ENCODE results near the gene TDRD15.
"Not testable (repeated sequence)": the region's sequence is repeated elsewhere in the genome, so short reads cannot be mapped to it uniquely, and the experiment has no call there.

TDRD15 gene

DNA sequence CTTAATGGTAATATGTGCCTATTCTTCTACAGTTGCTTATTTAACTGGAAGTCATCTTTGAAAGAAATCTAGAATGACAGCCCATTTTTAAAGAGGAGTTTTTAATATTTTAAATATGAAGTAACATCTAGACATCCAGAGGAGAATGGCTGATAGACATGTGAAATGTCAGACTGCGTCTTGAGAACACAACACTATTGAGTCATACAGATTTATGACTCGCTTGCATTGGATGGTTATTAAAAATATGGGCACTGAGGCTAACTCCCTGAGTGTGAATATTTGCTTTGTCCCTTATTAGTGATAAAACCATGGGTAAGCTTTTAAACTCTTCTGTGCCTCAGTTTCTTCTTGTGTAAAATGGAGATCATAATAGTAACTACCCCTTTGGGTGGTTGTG is 22.9 kb downstream of the TDRD15 start:
- DNase-seq (ENCODE audit: low read depth, low spot score), result no peak

DNA sequence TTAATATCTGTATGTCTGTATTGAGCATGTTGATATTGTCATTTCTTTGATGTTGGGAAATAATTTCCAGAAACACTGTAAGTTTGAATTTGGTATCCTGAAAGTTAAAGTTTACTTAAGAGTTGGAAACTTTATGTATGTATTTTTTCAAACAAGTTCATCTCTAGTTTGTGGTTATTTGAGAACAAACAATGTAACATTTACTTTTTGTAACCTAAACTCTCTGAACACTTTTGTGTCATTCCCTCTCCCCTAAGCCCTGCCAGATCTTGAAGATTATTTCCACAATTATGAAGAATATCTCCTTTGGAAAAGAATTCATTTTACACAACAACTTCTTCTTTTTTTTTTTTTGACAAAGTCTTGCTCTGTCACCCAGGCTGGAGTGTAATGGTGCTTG is 24.9 kb downstream of the TDRD15 start:
- DNase-seq (ENCODE audit: low read depth, low spot score), result no peak

DNA sequence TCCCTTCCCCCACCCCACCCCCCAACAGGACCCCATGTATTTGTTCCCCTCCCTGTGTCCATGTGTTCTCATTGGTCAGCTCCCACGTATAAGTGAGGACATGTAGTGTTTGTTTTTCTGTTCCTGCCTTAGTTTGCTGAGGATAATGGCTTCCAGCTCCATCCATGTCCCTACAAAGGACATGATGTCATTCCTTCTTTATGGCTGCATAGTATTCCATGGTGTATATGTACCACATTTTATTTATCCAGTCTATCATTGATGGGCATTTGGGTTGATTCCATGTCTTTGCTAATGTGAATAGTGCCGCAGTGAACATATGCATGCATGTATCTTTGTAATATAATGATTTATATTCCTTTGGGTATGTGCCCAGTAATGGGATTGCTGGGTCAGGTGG is 27.5 kb downstream of the TDRD15 start:
- not testable (repeated sequence) for DNase-seq (ENCODE audit: low read depth, low spot score)

DNA sequence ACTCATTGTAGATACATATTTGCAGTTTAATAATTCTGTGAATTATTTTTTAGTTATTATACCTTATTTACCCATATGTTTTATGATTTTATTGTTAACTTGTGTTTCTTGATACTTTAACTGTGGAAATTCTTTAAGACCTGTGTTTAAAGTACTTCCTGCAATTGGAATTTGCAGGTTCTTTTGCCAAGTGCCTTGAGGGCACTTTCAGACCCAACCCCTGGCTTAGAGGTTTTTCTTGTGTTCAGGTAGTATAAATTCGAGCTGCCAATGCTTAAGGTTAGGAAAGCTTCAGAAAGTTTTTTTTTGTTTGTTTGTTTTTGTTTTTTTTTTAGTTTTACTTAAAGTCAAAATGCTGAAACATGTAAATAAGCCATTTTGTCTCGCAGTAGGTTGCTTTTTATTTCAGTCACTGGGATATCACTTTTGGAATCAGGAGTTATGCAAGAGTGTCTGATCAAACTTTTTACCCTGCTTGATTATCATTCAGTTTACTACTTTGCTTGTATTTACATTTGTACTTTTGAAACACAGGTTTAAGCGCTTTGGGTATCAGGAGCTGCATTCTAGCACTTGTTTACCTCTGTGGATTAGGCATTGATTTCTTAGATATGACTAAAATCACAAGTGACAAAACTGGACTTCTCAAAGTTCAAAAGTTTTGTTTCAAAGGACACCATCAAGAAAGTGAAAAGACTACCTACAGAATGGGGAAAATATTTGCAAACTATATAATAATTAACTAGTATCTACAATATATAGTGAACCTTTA is 31.8 kb downstream of the TDRD15 start:
- DNase-seq (ENCODE audit: low read depth, low spot score), result no peak

DNA sequence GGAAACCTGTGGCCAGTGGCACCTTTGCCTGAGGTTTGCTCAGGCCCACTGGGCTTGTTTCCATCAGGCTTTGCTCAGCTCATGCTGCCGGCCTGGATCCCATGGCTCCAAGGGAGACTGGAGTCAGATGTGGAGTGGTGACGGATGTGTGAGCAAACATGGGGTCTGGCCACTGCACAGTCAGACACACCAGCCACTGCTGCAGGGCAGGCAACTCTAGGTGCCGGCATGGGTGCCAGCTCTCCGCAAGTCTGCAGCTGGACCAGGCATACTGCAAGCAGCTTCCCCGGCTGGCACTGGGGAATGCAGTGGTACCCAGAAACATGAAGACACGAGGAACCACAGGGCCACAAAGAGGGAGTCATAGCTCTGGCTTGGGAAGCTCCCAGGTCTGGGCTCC is 37.4 kb downstream of the TDRD15 start:
- no peak for DNase-seq (ENCODE audit: low read depth, low spot score)

DNA sequence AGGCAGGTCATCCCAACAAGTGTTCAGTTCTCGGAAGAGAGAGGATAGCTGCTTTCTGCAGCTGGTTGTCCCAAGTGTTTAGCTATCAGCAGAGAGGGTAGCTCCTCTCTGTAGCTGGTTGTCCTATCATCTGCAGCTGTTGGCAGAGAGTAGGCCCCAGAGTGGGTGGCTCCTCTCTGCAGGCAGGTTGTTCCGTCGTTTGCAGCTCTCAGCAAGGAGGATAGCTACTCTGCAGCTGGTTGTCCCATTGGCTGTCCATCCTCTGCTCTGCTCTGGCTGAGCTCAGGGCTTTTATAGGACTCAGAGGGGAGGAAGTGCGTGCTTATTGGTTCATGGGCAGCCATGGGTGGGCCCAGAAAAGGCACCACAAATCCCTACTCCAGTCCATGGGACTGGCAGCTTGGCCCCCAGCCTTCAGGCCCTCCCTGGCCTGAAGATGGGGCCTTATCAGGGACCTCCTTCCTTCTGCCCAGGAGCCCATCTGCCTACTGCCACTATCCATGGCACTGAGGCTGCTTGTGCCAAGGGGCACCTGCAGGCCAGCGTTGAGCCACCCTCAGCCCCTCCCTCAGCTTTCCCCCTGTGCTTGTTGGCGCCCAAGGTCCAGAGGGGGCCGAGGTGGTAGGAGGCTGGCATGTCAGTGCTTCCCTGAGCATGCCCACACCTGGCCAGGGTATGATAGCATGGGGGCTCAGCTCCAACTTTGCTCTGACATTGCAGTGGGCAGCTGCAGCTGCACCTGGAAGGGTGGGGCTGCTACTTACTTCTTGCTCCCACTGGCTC is 38.3 kb downstream of the TDRD15 start:
- no peak for DNase-seq (ENCODE audit: low read depth, low spot score)

DNA sequence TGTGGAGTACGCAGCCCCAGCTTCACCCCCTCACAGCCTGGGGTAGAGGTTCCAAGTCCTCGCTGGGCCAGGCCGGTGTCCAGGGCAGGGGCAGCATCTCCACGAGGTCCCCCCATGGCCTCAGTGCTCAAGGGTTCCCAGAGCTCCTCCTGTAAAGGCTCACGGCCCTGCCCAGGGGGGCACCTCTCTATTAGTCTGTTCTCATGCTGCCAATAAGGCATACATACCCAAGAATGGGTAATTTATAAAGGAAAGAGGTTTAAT is 38.8 kb downstream of the TDRD15 start:
- no peak for DNase-seq (ENCODE audit: low read depth, low spot score)

DNA sequence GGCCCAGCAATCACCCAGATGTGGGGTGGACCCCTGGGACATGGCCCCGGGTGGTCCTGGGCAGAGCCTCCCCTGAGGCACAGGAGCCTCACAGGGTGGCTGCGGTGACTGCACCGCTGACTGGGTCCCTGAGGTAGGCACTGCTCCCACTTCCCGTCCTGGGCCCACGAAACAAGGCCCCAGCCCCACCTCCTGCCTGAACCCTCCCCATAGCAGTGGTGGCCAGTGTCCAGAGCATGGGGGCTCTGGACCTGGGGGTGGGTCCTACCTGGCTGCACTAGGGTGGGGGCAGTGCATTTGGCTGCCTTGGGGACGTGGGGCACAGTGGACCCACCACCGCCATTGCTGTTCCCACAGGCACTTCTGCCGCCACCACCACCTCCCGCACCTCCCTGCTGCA is 39.4 kb downstream of the TDRD15 start:
- DNase-seq (ENCODE audit: low read depth, low spot score), result no peak

DNA sequence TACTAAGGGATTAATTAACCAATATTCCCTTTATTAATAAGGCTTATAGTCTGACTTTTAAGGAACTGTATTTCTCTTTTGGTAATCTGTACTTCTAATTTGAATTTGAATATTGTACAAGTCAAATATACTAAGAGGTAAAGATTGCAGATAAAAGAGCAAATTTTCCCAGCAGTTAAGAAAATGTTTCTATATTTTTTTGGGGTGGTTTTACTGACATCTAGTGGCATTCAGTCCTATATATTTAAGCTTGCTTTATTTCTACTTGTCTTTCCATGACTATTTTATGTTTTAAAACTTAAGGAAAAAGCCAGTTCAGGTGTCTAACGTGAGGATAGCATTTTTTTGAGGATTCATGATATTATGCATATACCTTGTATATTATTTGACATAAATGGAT is 41.6 kb downstream of the TDRD15 start:
- no peak for DNase-seq (ENCODE audit: low read depth, low spot score)

DNA sequence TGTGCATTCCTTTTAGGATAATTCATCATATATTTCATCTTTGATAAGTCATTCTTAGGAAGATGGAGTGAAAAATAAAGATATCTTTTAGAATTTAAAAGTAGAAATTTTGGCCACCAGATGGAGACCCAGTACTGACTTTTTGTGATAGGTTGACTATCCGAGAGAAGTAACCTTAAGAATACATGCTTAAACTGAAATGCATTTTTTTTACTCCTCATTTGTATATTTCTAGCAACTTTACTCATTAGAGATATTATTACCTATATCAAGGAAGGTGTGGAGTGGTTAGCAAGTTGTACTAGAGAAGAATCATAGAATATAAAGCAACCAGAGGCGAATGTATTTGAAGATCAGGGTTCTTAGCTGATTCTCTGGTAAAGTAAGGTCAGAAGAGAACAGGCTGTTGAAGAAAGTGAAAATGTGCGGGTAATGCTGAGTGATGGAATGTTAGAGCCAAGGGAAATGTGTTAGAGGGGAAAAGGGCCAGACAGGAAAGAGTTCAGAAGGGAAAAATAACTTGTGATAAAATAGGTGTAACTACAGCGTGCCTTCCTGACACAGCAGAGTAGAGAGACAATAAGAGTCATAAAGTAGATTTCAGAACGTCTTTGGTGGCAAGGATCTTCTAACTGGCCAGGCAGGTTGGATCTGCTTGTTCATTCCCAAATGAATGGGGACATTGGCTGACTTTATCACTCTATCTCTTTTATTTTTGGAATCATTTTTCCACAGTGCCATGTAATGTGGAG is 52.3 kb downstream of the TDRD15 start:
- no peak for DNase-seq (ENCODE audit: low read depth, low spot score)

DNA sequence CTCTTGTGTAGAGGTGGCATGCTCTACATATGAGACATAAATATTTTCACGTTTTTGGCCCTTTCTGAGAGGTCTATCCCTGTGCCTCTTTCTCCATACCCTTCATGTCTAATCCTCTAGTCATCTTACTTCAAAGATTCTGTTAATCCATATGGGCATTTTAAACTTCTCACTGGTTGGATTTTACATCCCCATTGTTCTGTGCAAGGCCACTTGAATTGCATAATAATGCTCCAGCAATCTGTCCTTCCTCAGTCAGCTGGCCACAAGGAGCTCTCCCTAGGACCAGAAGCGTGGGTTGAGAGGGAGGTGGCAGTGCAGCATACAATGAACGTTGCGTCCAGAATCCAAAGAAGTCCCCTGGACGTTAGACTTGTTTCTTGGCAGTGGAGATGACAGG is 58.2 kb downstream of the TDRD15 start:
- no peak for DNase-seq (ENCODE audit: low read depth, low spot score)

DNA sequence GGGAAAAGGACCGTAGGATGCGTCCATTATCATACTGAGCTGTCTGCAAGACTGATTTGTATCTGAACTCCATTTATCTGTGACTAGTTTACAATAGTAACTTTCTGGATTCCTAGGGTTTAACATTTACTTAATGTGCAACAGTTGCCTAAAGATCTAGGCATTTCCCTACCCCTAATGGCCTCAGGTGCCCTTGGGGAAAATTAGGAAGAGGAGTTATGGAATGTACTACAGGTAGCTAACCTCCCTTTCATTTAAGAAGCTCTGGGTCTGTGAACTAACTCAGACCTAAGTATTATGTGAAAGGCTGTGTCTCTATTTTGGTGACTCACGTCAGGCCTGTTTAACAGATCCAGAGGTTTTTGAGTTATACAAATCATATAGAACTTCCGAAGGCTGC is 59.5 kb downstream of the TDRD15 start:
- DNase-seq (ENCODE audit: low read depth, low spot score), result no peak

DNA sequence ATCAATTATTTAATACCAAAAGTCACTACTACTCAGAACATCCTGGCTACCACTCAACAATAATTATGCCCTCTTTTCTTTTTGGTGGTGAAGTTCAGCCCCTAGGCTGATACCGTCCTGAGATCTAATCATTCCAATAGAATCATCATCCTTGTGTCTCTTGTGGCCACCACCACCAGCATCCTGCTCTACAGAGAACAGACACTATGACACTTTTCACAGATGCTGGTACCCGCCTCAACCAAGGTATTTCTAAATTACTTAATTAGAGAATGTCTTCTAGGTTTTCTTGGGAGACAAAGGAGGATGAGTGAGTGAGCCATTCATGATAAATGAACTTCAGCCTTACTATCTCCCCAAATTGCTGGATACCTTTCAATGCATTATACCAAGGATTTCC is 60.0 kb downstream of the TDRD15 start:
- DNase-seq (ENCODE audit: low read depth, low spot score), result no peak

DNA sequence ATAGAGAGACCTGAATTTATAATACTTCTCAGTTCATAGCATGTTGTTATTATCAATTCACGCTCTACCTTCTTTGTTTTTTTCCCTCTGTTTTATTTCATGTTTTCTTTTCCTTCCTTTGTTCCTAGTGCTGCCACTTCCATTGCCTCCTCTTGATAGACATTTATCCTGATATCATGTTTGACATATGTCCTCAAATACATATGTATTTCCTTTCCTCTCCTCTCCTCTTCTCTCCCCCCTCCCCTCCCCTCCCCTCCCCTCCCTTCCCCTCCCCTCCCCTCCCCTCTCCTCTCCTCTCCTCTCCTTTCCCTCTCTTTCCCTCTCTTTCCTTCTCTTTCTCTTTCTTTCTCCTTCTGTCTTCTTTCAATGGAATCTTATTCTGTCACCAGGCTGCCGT is 67.8 kb downstream of the TDRD15 start:
- no peak for DNase-seq (ENCODE audit: low read depth, low spot score)

Measured in activated naive CD8-positive, alpha-beta T cell treated with anti-CD3 and anti-CD28 coated beads, Interleukin-2, amount 50 U/mL, for 16 hours (primary cell).